ENCODE measurements around the gene NTRK3. TPM values are rescaled to one million over a fixed set of nuclear protein-coding genes. Genes with fewer than 3 reads are reported as not detected.

NTRK3 gene
- total RNA-seq, 1 experiment from 2014 or later: not detected

GRCh38 chr15:88257311-88258092, 963 bp upstream of the NTRK3 start:
- CTCF ChIA-PET: interaction anchor here (0.6 kb wide), 1 partner anchor 336 kb away, joined by 6 read pairs; no protein-coding TSS in a partner anchor
- Mint-ChIP-seq H3K27me3 (ENCODE audit: unreplicated experiment) (peaks cover 68% of the 10 kb centered on the region), H3K4me1 (ENCODE audit: low read depth, unreplicated experiment) (no peaks in the 10 kb centered on the region), H3K36me3 (ENCODE audit: insufficient read depth, unreplicated experiment) (no peaks in the 10 kb centered on the region), H3K9me3 (ENCODE audit: low read depth, unreplicated experiment) (no peaks in the 10 kb centered on the region), H3K27ac (ENCODE audit: unreplicated experiment) (no peak overlapping the region), H3K4me3 (ENCODE audit: low read depth, unreplicated experiment) (no peak overlapping the region)
- no TSS peak for BruUV-seq (replicated peaks)
- DNase-seq: no peak
- intact Hi-C loops (cut with micrococcal nuclease; ENCODE audit: unreplicated experiment): no loop called here
- TF ChIP-seq, protein P1, sequence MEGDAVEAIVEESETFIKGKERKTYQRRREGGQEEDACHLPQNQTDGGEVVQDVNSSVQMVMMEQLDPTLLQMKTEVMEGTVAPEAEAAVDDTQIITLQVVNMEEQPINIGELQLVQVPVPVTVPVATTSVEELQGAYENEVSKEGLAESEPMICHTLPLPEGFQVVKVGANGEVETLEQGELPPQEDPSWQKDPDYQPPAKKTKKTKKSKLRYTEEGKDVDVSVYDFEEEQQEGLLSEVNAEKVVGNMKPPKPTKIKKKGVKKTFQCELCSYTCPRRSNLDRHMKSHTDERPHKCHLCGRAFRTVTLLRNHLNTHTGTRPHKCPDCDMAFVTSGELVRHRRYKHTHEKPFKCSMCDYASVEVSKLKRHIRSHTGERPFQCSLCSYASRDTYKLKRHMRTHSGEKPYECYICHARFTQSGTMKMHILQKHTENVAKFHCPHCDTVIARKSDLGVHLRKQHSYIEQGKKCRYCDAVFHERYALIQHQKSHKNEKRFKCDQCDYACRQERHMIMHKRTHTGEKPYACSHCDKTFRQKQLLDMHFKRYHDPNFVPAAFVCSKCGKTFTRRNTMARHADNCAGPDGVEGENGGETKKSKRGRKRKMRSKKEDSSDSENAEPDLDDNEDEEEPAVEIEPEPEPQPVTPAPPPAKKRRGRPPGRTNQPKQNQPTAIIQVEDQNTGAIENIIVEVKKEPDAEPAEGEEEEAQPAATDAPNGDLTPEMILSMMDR (IDR thresholded peaks at IDR 0.05; ENCODE audit: unreplicated experiment): no peak

DNA sequence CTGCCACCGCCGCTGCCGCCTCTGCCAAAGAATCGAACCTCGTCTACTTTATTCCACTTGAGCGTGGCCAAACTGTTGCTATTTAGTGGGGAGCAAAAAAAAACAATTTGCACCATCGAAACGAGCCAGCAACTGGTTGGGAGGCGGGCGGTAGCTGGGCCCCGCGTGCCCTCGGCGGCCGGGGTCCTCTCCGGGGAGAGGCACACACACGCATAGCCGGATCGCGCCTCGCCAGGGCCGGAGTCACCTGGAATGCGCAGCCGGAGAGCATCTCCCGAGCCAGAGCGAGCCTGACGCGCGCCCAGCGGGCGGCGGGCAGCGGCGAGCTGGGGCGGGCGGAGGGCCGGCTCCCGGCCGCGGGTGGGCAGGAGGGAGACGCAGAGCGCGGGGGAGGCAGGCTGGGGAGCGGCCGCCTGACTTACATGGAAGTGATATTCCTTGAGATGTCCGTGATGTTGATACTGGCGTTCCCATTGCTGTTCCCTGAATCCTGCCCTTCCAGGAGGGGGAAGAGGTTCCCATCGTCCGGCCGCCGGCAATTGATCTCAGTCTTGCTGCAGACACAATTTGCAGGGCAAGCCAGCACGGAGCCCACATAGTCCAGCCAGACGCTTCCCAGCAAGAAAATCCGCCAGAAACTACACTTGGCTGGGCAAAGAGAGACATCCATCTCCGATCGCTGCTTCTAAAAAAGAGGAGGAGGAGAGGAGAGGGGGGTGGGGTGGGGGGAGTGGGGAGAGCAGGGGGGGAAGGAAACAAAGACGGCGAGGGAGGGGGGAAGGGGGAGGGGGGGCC, 858 bp downstream of the NTRK3 start:
- Mint-ChIP-seq H3K4me3 (ENCODE audit: low read depth, unreplicated experiment) (no peak overlapping the region), H3K4me1 (ENCODE audit: low read depth, unreplicated experiment) (no peaks in the 10 kb centered on the region), H3K9me3 (ENCODE audit: low read depth, unreplicated experiment) (no peaks in the 10 kb centered on the region), H3K27ac (ENCODE audit: unreplicated experiment) (no peak overlapping the region), H3K36me3 (ENCODE audit: insufficient read depth, unreplicated experiment) (no peaks in the 10 kb centered on the region), H3K27me3 (ENCODE audit: unreplicated experiment) (peaks cover 50% of the 10 kb centered on the region)
- TF ChIP-seq, protein P1 (IDR thresholded peaks at IDR 0.05; ENCODE audit: unreplicated experiment): no peak
- CTCF ChIA-PET: no interaction called here
- BruUV-seq (replicated peaks): no TSS peak
- no peak for DNase-seq
- intact Hi-C loops (cut with micrococcal nuclease; ENCODE audit: unreplicated experiment): no loop called here

GRCh38 chr15:88255087-88255483, 1.5 kb downstream of the NTRK3 start:
- no peak overlapping the region for H3K27ac Mint-ChIP-seq (ENCODE audit: unreplicated experiment)
- intact Hi-C loops (cut with micrococcal nuclease; ENCODE audit: unreplicated experiment): no loop called here
- no peaks in the 10 kb centered on the region for H3K36me3 Mint-ChIP-seq (ENCODE audit: insufficient read depth, unreplicated experiment)
- BruUV-seq (replicated peaks): no TSS peak
- CTCF ChIA-PET: no interaction called here
- no peak overlapping the region for H3K4me3 Mint-ChIP-seq (ENCODE audit: low read depth, unreplicated experiment)
- peaks cover 49% of the 10 kb centered on the region for H3K27me3 Mint-ChIP-seq (ENCODE audit: unreplicated experiment)
- no peaks in the 10 kb centered on the region for H3K9me3 Mint-ChIP-seq (ENCODE audit: low read depth, unreplicated experiment)
- DNase-seq: no peak
- TF ChIP-seq, protein P1 (IDR thresholded peaks at IDR 0.05; ENCODE audit: unreplicated experiment): no peak
- no peaks in the 10 kb centered on the region for H3K4me1 Mint-ChIP-seq (ENCODE audit: low read depth, unreplicated experiment)

GRCh38 chr15:88252441-88252840, 4.1 kb downstream of the NTRK3 start:
- H3K36me3 Mint-ChIP-seq (ENCODE audit: insufficient read depth, unreplicated experiment): peaks cover 2% of the 10 kb centered on the region
- BruUV-seq (replicated peaks): no TSS peak
- CTCF ChIA-PET: no interaction called here
- H3K27me3 Mint-ChIP-seq (ENCODE audit: unreplicated experiment): peaks cover 48% of the 10 kb centered on the region
- H3K9me3 Mint-ChIP-seq (ENCODE audit: low read depth, unreplicated experiment): no peaks in the 10 kb centered on the region
- H3K4me3 Mint-ChIP-seq (ENCODE audit: low read depth, unreplicated experiment): no peak overlapping the region
- DNase-seq: no peak
- TF ChIP-seq, protein P1 (IDR thresholded peaks at IDR 0.05; ENCODE audit: unreplicated experiment): no peak
- H3K4me1 Mint-ChIP-seq (ENCODE audit: low read depth, unreplicated experiment): no peaks in the 10 kb centered on the region
- no peak overlapping the region for H3K27ac Mint-ChIP-seq (ENCODE audit: unreplicated experiment)
- intact Hi-C loops (cut with micrococcal nuclease; ENCODE audit: unreplicated experiment): no loop called here
